GM19240 (cell line): ENCODE measurements around the gene PCDHGA8.
"Not testable (repeated sequence)": the region's sequence is repeated elsewhere in the genome, so short reads cannot be mapped to it uniquely, and the experiment has no call there.

ENCODE experiments used
- DNase-seq: peaks from one replicate; pipeline ENCODE4 v3.0.0; 2011; ENCODE audit warnings: low spot score; ENCODE audit not compliant: insufficient read length

Gene PCDHGA8

DNA sequence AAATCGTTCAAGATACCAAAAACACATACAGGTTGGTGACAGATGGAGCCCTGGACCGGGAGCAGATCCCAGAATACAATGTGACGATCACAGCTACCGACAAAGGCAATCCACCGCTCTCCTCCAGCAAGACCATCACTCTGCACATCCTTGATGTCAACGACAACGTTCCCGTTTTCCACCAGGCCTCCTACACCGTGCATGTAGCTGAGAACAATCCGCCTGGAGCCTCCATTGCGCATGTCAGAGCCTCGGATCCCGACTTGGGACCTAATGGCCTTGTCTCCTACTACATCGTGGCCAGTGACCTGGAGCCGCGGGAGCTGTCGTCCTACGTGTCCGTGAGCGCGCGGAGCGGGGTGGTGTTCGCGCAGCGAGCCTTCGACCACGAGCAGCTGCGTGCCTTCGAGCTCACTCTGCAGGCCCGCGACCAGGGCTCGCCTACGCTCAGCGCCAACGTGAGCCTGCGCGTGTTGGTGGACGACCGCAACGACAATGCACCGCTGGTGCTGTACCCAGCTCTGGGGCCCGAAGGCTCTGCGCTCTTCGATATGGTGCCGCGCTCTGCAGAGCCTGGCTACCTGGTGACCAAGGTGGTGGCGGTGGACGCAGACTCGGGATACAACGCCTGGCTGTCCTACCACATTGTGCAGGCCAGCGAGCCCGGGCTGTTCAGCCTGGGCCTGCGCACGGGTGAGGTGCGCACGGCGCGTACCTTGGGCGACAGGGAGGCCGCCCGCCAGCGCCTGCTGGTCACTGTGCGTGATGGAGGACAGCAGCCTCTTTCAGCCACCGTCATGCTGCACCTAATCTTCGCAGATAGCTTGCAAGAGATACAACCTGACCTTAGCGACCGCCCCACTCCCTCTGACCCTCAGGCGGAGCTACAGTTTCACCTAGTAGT is 20.6 kb upstream of the PCDHGA8 start:
- DNase-seq = no peak

GRCh38 chr5:141373673-141374317 is 18.6 kb upstream of the PCDHGA8 start, which contains the start of gene PCDHGA6:
Gene PCDHGA6 (plus strand): TSS chr5:141373891. CDS start chr5:141374084, 193 bp downstream.
- no peak for DNase-seq

- DNase-seq = no peak
Measured at GRCh38 chr5:141374627-141375026, 17.8 kb upstream of the PCDHGA8 start.

GRCh38 chr5:141375444-141376155 is 16.8 kb upstream of the PCDHGA8 start:
- not testable (repeated sequence) for DNase-seq

DNA sequence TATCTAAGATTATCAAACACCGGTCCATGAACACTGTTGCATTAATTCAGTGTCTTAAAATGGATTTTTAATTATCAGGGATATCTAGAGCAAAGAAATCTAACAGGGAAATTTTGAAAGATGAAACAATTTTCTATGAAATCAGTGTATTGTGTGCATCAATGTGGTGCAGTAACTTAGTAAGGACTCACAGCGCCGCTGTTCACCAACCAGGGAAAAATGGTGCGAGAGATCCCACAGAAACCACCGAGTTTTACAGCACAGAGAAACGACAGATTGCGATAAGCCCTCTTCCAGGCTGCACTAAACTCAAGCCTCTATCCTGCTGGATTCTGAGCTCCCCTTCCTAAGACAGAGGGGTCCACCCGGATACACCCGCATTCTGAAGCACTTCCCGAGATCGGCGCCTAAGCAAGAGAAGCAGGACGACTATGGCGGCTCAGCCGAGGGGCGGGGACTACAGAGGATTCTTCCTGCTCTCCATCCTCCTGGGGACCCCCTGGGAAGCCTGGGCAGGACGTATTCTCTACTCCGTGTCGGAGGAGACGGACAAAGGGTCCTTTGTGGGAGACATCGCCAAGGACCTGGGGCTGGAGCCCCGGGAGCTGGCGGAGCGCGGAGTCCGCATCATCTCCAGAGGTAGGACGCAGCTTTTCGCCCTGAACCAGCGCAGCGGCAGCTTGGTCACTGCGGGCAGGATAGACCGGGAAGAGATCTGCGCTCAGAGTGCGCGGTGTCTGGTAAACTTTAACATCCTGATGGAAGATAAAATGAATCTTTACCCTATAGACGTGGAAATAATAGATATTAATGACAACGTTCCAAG is 9.8 kb upstream of the PCDHGA8 start, which contains the start of gene PCDHGA7:
Gene PCDHGA7 (plus strand): TSS at position 274 of the 826 bp plus-strand sequence. CDS start 158 bp downstream, at position 432.
- DNase-seq = no peak

DNA sequence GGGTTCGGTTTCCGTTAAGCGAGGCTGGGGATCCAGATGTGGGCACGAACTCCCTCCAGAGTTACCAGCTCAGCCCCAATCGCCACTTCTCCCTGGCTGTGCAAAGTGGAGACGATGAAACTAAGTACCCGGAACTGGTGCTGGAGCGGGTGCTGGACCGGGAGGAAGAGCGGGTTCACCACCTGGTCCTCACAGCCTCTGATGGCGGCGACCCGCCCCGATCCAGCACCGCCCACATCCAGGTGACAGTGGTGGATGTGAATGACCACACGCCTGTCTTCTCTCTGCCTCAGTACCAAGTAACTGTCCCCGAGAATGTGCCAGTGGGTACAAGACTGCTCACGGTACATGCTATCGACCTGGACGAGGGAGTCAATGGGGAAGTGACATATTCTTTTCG is 9.1 kb upstream of the PCDHGA8 start:
- no peak for DNase-seq

DNA sequence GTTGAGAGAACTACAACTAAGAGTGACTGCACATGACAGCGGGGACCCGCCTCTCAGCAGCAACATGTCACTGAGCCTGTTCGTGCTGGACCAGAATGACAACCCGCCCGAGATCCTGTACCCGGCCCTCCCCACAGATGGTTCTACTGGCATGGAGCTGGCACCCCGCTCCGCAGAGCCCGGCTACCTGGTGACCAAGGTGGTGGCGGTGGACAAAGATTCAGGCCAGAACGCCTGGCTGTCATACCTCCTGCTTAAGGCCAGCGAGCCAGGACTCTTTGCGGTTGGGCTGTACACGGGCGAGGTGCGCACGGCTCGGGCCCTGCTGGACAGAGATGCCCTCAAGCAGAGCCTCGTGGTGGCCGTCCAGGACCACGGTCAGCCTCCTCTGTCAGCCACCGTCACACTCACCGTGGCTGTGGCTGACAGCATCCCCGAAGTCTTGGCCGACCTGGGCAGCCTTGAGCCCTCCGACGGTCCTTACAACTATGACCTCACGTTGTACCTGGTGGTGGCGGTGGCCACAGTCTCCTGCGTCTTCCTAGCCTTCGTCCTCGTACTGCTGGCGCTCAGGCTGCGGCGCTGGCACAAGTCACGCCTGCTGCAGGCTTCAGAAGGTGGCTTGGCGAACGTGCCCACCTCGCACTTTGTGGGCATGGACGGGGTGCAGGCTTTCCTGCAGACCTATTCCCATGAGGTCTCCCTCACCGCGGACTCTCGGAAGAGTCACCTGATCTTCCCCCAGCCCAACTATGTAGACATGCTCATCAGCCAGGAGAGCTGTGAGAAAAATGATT is 7.8 kb upstream of the PCDHGA8 start:
- DNase-seq = no peak

- DNase-seq = not testable (repeated sequence)
Measured at GRCh38 chr5:141387557-141388311, 4.7 kb upstream of the PCDHGA8 start, which contains the start of gene PCDHGB4. Gene PCDHGB4 (plus strand): TSS chr5:141387698. CDS start chr5:141387885, 187 bp downstream.

GRCh38 chr5:141388661-141389060 is 3.8 kb upstream of the PCDHGA8 start:
- no peak for DNase-seq

GRCh38 chr5:141389153-141390042 is 3.0 kb upstream of the PCDHGA8 start:
- DNase-seq = no peak

DNA sequence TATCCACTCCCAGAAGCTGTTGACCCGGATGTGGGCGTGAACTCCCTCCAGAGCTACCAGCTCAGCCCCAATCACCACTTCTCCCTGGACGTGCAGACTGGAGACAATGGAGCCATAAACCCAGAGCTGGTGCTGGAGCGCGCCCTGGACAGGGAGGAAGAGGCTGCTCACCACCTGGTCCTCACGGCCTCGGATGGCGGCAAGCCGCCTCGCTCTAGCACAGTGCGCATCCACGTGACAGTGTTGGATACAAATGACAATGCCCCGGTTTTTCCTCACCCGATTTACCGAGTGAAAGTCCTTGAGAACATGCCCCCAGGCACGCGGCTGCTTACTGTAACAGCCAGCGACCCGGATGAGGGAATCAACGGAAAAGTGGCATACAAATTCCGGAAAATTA is 834 bp downstream of the PCDHGA8 start:
- no peak for DNase-seq

DNA sequence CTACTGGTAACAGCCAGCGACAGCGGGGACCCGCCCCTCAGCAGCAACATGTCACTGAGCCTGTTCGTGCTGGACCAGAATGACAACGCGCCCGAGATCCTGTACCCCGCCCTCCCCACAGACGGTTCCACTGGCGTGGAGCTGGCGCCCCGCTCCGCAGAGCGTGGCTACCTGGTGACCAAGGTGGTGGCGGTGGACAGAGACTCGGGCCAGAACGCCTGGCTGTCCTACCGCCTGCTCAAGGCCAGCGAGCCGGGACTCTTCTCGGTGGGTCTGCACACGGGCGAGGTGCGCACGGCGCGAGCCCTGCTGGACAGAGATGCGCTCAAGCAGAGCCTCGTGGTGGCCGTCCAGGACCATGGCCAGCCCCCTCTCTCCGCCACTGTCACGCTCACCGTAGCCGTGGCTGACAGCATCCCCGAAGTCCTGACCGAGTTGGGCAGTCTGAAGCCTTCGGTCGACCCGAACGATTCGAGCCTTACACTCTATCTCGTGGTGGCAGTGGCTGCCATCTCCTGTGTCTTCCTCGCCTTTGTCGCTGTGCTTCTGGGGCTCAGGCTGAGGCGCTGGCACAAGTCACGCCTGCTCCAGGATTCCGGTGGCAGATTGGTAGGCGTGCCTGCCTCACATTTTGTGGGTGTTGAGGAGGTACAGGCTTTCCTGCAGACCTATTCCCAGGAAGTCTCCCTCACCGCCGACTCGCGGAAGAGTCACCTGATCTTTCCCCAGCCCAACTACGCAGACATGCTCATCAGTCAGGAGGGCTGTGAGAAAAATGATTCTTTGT is 2.2 kb downstream of the PCDHGA8 start:
- DNase-seq = not testable (repeated sequence)

GRCh38 chr5:141397756-141398551 is 5.5 kb downstream of the PCDHGA8 start, which contains the start of gene PCDHGB5:
Gene PCDHGB5 (plus strand): TSS chr5:141397947. CDS start chr5:141398128, 181 bp downstream.
- DNase-seq = not testable (repeated sequence)

DNA sequence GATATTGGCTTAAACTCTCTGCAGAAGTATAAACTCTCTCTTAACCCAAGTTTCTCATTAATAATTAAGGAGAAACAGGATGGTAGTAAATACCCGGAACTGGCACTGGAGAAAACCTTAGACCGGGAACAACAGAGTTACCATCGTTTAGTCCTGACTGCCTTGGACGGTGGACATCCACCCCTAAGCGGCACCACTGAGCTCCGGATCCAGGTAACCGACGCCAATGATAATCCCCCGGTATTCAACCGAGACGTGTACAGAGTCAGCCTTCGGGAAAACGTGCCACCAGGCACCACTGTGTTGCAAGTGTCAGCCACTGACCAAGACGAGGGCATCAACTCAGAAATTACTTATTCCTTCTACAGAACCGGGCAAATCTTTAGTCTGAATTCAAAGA is 6.2 kb downstream of the PCDHGA8 start:
- DNase-seq = no peak

DNA sequence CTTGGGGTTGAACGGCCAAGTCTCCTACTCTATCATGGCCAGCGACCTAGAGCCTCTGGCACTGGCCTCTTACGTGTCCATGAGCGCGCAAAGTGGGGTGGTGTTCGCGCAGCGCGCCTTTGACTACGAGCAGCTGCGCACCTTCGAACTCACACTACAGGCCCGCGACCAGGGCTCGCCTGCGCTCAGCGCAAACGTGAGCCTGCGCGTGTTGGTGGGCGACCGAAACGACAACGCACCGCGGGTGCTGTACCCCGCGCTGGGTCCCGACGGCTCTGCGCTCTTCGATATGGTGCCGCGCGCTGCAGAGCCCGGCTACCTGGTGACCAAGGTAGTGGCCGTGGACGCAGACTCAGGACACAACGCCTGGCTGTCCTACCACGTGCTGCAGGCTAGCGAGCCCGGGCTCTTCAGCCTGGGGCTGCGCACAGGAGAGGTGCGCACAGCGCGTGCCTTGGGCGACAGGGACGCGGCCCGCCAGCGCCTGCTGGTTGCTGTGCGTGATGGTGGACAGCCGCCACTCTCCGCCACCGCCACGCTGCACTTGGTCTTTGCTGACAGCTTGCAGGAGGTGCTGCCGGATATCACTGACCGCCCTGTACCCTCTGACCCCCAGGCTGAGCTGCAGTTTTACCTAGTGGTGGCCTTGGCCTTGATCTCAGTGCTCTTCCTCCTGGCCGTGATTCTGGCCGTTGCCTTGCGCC is 7.3 kb downstream of the PCDHGA8 start:
- no peak for DNase-seq
